Measurements from ENCODE around the gene CCDC69. TPM values are rescaled to one million over a fixed set of nuclear protein-coding genes. Genes with fewer than 3 reads are reported as not detected.

Gene CCDC69
- total and polyA plus RNA-seq, 10 of the 15 experiments (the other 5 are each of a cell fraction or from before 2014, with no cell fraction given), result 13.5 to 106 (median 70.1) TPM

DNA sequence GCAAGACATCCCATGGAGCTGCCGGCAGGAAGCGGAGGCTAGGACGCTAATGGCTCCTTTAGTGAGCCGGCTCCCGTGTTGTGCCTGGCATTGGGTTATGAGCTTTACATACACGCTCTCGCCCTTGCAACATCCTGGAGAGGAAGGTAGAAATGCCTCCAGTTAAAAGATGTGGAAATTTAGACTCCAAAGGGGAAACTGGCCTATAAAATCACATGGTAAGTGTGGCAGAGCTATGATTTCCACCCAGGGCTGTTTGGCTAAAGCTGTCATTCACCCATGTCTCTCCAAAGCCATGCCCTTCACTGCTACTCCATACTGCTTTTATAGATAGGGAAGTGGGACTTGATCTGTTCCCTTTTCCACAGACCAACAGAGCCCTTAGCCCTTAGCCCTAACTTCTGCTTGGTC, 34.3 kb upstream of the CCDC69 start:
- H4K20me1 ChIP-seq (ENCODE audit: control insufficient read depth, insufficient read depth), result no peaks in the 10 kb centered on the region
- H3K4me3 ChIP-seq, result peak overlapping the region; percentile 67; the same call in 1 of the 2 replicates
- ATAC-seq (no peak), FAIRE-seq (no peak), DNase-seq (ENCODE audit: low read depth, low spot score) (no peak)
- RAD21 ChIA-PET (ENCODE audit: unreplicated experiment), result interaction anchor here (1.0 to 9.4 kb wide), 10 partner anchors 19 to 134 kb away, joined by 3 to 156 read pairs (median 11); partner anchors contain the start of gene CCDC69
- SMC1A ChIA-PET (ENCODE audit: uncharacterized antibody, unreplicated experiment), result interaction anchor here (1.0 to 9.2 kb wide), 15 partner anchors 8 to 134 kb away, joined by 3 to 227 read pairs (median 5); partner anchors contain the start of gene CCDC69
- H3K4me2 ChIP-seq (ENCODE audit: control insufficient read depth, insufficient read depth), result peak overlapping the region; percentile 46
- H3K27ac ChIP-seq (ENCODE audit: control insufficient read depth, insufficient read depth), result peak overlapping the region; percentile 69
- H3K9ac ChIP-seq (ENCODE audit: control insufficient read depth, insufficient read depth, low read length), result no peak overlapping the region; the same call in 1 of the 2 replicates
- intact Hi-C loops (cut with micrococcal nuclease; ENCODE audit: unreplicated experiment) (loop anchor here (10.0 kb wide), 1 partner anchor 473 kb away; no protein-coding TSS in a partner anchor), in situ Hi-C loops (cut with MboI) (no loop called here)
- peaks cover 3 to 12% of the 10 kb centered on the region in 2 experiments; a peak in 3 of 4 replicates for H3K36me3 ChIP-seq (ENCODE audit: control insufficient read depth in 2 of 2, insufficient read depth in 2 of 2, low read length in 1 of 2)
- H3K79me2 ChIP-seq (ENCODE audit: control insufficient read depth, insufficient read depth, low read length), result peaks cover 69% of the 10 kb centered on the region
- peaks cover 19% of the 10 kb centered on the region for H3K4me1 ChIP-seq (ENCODE audit: control insufficient read depth, insufficient read depth, low read length)
- H3K9me3 ChIP-seq (replicated peaks; ENCODE audit: control insufficient read depth, insufficient read depth, low read length), result no peaks in the 10 kb centered on the region
- WGBS (ENCODE audit: insufficient coverage, insufficient replicate concordance, low lambda C conversion rate, missing lambda C conversion rate), result 97% methylated on average over 7 of the region's 7 CpGs
- no TSS peak for BruUV-seq (replicated peaks)
- H3K27me3 ChIP-seq (replicated peaks in 1 of 2; ENCODE audit: control insufficient read depth in 2 of 2, insufficient read depth in 2 of 2, low read length in 1 of 2), result no peaks in the 10 kb centered on the region
- POLR2A ChIA-PET, result interaction anchor here (0.5 to 8.5 kb wide), 9 partner anchors 13 to 104 kb away, joined by 3 to 216 read pairs (median 8); partner anchors contain the start of genes ANXA6 and CCDC69
- TF ChIP-seq SPI1 (IDR thresholded peaks at IDR 0.05; ENCODE audit: borderline replicate concordance, insufficient read depth, low read depth, low read length) (peak; percentile 68; the same call in 1 of the 2 replicates), EED (IDR thresholded peaks at IDR 0.05; ENCODE audit: low read depth) (no peak; the same call in 1 of the 2 replicates)
- H2AFZ ChIP-seq (ENCODE audit: control insufficient read depth, low read depth, low read length), result no peak overlapping the region
- CTCF ChIA-PET, result interaction anchor here (1.4 to 4.0 kb wide), 9 partner anchors 17 to 143 kb away, joined by 5 to 28 read pairs (median 8); partner anchors contain the start of gene CCDC69

- 0% methylated on average over 5 of the region's 5 CpGs for WGBS (ENCODE audit: insufficient coverage, insufficient replicate concordance, low lambda C conversion rate, missing lambda C conversion rate)
- in situ Hi-C loops (cut with MboI), result no loop called here
- H3K9me3 ChIP-seq (replicated peaks; ENCODE audit: control insufficient read depth, insufficient read depth, low read length), result no peaks in the 10 kb centered on the region
- ATAC-seq, result peak; percentile 48
- intact Hi-C loops (cut with micrococcal nuclease; ENCODE audit: unreplicated experiment), result loop anchor here (2.0 to 10.0 kb wide), 2 partner anchors 35 to 473 kb away; no protein-coding TSS in a partner anchor
- CTCF ChIA-PET, result interaction anchor here (0.7 to 4.0 kb wide), 13 partner anchors 10 to 190 kb away, joined by 3 to 28 read pairs (median 7); partner anchors contain the start of genes CCDC69 and SLC36A1
- H4K20me1 ChIP-seq (ENCODE audit: control insufficient read depth, insufficient read depth), result no peaks in the 10 kb centered on the region
- BruUV-seq (replicated peaks), result no TSS peak
- FAIRE-seq, result peak; percentile 78
- H3K4me3 ChIP-seq, result peak overlapping the region; percentile 67
- RAD21 ChIA-PET (ENCODE audit: unreplicated experiment), result interaction anchor here (1.0 to 9.4 kb wide), 12 partner anchors 8 to 134 kb away, joined by 3 to 156 read pairs (median 10); partner anchors contain the start of gene CCDC69
- SMC1A ChIA-PET (ENCODE audit: uncharacterized antibody, unreplicated experiment), result interaction anchor here (1.0 to 9.2 kb wide), 17 partner anchors 9 to 134 kb away, joined by 3 to 227 read pairs (median 4); partner anchors contain the start of gene CCDC69
- H3K36me3 ChIP-seq (ENCODE audit: control insufficient read depth in 2 of 2, insufficient read depth in 2 of 2, low read length in 1 of 2), result peaks cover 3 to 12% of the 10 kb centered on the region in 2 experiments; a peak in 3 of 4 replicates
- peak overlapping the region; percentile 62 for H3K9ac ChIP-seq (ENCODE audit: control insufficient read depth, insufficient read depth, low read length)
- H2AFZ ChIP-seq (ENCODE audit: control insufficient read depth, low read depth, low read length), result peak overlapping the region; percentile 28; the same call in 1 of the 2 replicates
- peak overlapping the region; percentile 46 for H3K4me2 ChIP-seq (ENCODE audit: control insufficient read depth, insufficient read depth)
- peak; percentile 66 for DNase-seq (ENCODE audit: low read depth, low spot score)
- peak overlapping the region; percentile 69 for H3K27ac ChIP-seq (ENCODE audit: control insufficient read depth, insufficient read depth)
- H3K27me3 ChIP-seq (replicated peaks in 1 of 2; ENCODE audit: control insufficient read depth in 2 of 2, insufficient read depth in 2 of 2, low read length in 1 of 2), result no peaks in the 10 kb centered on the region
- H3K4me1 ChIP-seq (ENCODE audit: control insufficient read depth, insufficient read depth, low read length), result peaks cover 19% of the 10 kb centered on the region
- POLR2A ChIA-PET, result interaction anchor here (0.6 to 8.5 kb wide), 16 partner anchors 8 to 178 kb away, joined by 3 to 216 read pairs (median 6); partner anchors contain the start of genes ANXA6 and CCDC69
- H3K79me2 ChIP-seq (ENCODE audit: control insufficient read depth, insufficient read depth, low read length), result peaks cover 72% of the 10 kb centered on the region
- 0 out of 2 replicates have a peak, but pooled peaks have one; percentile 17 for TF ChIP-seq RCOR1 (conservative IDR thresholded peaks at IDR 0.05; ENCODE audit: low read depth, low read length)
- TF ChIP-seq, protein P1, sequence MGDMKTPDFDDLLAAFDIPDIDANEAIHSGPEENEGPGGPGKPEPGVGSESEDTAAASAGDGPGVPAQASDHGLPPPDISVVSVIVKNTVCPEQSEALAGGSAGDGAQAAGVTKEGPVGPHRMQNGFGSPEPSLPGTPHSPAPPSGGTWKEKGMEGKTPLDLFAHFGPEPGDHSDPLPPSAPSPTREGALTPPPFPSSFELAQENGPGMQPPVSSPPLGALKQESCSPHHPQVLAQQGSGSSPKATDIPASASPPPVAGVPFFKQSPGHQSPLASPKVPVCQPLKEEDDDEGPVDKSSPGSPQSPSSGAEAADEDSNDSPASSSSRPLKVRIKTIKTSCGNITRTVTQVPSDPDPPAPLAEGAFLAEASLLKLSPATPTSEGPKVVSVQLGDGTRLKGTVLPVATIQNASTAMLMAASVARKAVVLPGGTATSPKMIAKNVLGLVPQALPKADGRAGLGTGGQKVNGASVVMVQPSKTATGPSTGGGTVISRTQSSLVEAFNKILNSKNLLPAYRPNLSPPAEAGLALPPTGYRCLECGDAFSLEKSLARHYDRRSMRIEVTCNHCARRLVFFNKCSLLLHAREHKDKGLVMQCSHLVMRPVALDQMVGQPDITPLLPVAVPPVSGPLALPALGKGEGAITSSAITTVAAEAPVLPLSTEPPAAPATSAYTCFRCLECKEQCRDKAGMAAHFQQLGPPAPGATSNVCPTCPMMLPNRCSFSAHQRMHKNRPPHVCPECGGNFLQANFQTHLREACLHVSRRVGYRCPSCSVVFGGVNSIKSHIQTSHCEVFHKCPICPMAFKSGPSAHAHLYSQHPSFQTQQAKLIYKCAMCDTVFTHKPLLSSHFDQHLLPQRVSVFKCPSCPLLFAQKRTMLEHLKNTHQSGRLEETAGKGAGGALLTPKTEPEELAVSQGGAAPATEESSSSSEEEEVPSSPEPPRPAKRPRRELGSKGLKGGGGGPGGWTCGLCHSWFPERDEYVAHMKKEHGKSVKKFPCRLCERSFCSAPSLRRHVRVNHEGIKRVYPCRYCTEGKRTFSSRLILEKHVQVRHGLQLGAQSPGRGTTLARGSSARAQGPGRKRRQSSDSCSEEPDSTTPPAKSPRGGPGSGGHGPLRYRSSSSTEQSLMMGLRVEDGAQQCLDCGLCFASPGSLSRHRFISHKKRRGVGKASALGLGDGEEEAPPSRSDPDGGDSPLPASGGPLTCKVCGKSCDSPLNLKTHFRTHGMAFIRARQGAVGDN (IDR thresholded peaks at IDR 0.05), result peak; percentile 66
- TF ChIP-seq IKZF2 (IDR thresholded peaks at IDR 0.05), result peak; percentile 52 to 53; a peak in 3 of 4 replicates
- peak; percentile 94 for TF ChIP-seq SPI1 (IDR thresholded peaks at IDR 0.05; ENCODE audit: borderline replicate concordance, insufficient read depth, low read depth, low read length)
- no peak for TF ChIP-seq CREB1 (IDR thresholded peaks at IDR 0.05; ENCODE audit: low read depth)
- TF ChIP-seq, protein P2, sequence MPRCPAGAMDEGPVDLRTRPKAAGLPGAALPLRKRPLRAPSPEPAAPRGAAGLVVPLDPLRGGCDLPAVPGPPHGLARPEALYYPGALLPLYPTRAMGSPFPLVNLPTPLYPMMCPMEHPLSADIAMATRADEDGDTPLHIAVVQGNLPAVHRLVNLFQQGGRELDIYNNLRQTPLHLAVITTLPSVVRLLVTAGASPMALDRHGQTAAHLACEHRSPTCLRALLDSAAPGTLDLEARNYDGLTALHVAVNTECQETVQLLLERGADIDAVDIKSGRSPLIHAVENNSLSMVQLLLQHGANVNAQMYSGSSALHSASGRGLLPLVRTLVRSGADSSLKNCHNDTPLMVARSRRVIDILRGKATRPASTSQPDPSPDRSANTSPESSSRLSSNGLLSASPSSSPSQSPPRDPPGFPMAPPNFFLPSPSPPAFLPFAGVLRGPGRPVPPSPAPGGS (IDR thresholded peaks at IDR 0.05; ENCODE audit: borderline replicate concordance, insufficient read depth, low read depth, low read length, poor library complexity, severe bottlenecking), result no peak
Observed at GRCh38 chr5:151257731-151258181, 33.9 kb upstream of the CCDC69 start.

Measured in GM12878 (cell line).